ENCODE data around the gene MYO1D.

MYO1D gene

GRCh38 chr17:32588135-32588534, 288.8 kb downstream of the MYO1D start:
- DNase-seq (ENCODE audit: low spot score in 2 of 2) (no peak), ATAC-seq (no peak)
- Mint-ChIP-seq H3K9me3 (peaks cover 3% of the 10 kb centered on the region), H3K4me3 (no peak overlapping the region), H3K36me3 (no peaks in the 10 kb centered on the region), H3K27ac (no peak overlapping the region), H3K4me1 (no peaks in the 10 kb centered on the region)

GRCh38 chr17:32586666-32587065, 290.3 kb downstream of the MYO1D start:
- no peak overlapping the region for H3K4me3 Mint-ChIP-seq

GRCh38 chr17:32584792-32585191, 292.1 kb downstream of the MYO1D start:
- ATAC-seq = no peak
- no peak overlapping the region for H3K4me3 Mint-ChIP-seq
- H3K9me3 Mint-ChIP-seq = peaks cover 9% of the 10 kb centered on the region
- H3K36me3 Mint-ChIP-seq = no peaks in the 10 kb centered on the region
- no peaks in the 10 kb centered on the region for H3K4me1 Mint-ChIP-seq
- no peak for DNase-seq (ENCODE audit: low spot score in 2 of 2)
- H3K27ac Mint-ChIP-seq = no peak overlapping the region

More at GRCh38 chr17:32586666-32587065, 290.3 kb downstream of the MYO1D start:
- H3K9me3 Mint-ChIP-seq = peaks cover 6% of the 10 kb centered on the region
- no peaks in the 10 kb centered on the region for H3K4me1 Mint-ChIP-seq
- H3K27ac Mint-ChIP-seq = no peak overlapping the region
- DNase-seq (ENCODE audit: low spot score in 2 of 2) = no peak
- ATAC-seq = no peak
- no peaks in the 10 kb centered on the region for H3K36me3 Mint-ChIP-seq

GRCh38 chr17:32583053-32583452, 293.9 kb downstream of the MYO1D start:
- no peak overlapping the region for H3K27ac Mint-ChIP-seq
- no peak overlapping the region for H3K4me3 Mint-ChIP-seq
- DNase-seq (ENCODE audit: low spot score in 2 of 2) (no peak), ATAC-seq (no peak)
- H3K4me1 Mint-ChIP-seq = no peaks in the 10 kb centered on the region
- no peaks in the 10 kb centered on the region for H3K36me3 Mint-ChIP-seq
- H3K9me3 Mint-ChIP-seq = peaks cover 9% of the 10 kb centered on the region

GRCh38 chr17:32575852-32576251, 301.1 kb downstream of the MYO1D start:
- H3K36me3 Mint-ChIP-seq = no peaks in the 10 kb centered on the region
- no peak overlapping the region for H3K27ac Mint-ChIP-seq
- ATAC-seq = peak; percentile 77
- H3K9me3 Mint-ChIP-seq = no peaks in the 10 kb centered on the region
- no peak overlapping the region for H3K4me3 Mint-ChIP-seq
- no peak for DNase-seq (ENCODE audit: low spot score in 2 of 2)
- peaks cover 7% of the 10 kb centered on the region for H3K4me1 Mint-ChIP-seq

- Mint-ChIP-seq H3K27ac (no peak overlapping the region), H3K36me3 (no peaks in the 10 kb centered on the region), H3K4me3 (no peak overlapping the region), H3K4me1 (peaks cover 5% of the 10 kb centered on the region), H3K9me3 (no peaks in the 10 kb centered on the region)
- ATAC-seq = peak; percentile 34
- DNase-seq (ENCODE audit: low spot score in 2 of 2) = no peak
Measured at GRCh38 chr17:32570081-32570396, 306.9 kb downstream of the MYO1D start.

- no peaks in the 10 kb centered on the region for H3K36me3 Mint-ChIP-seq
- H3K4me1 Mint-ChIP-seq = peaks cover 7% of the 10 kb centered on the region
- DNase-seq (ENCODE audit: low spot score in 2 of 2) (no peak), ATAC-seq (peak; percentile 76)
- no peaks in the 10 kb centered on the region for H3K9me3 Mint-ChIP-seq
- H3K4me3 Mint-ChIP-seq = no peak overlapping the region
- no peak overlapping the region for H3K27ac Mint-ChIP-seq
Measured at GRCh38 chr17:32569171-32570080, 307.5 kb downstream of the MYO1D start.

GRCh38 chr17:32568705-32569104, 308.2 kb downstream of the MYO1D start:
- Mint-ChIP-seq H3K4me3 (no peak overlapping the region), H3K27ac (no peak overlapping the region), H3K36me3 (no peaks in the 10 kb centered on the region), H3K4me1 (peaks cover 11% of the 10 kb centered on the region), H3K9me3 (no peaks in the 10 kb centered on the region)
- no peak for ATAC-seq
- DNase-seq (ENCODE audit: low spot score in 2 of 2) = no peak

GRCh38 chr17:32567511-32567910, 309.4 kb downstream of the MYO1D start:
- no peak for ATAC-seq
- H3K27ac Mint-ChIP-seq = no peak overlapping the region
- peaks cover 11% of the 10 kb centered on the region for H3K4me1 Mint-ChIP-seq
- no peaks in the 10 kb centered on the region for H3K36me3 Mint-ChIP-seq
- no peak overlapping the region for H3K4me3 Mint-ChIP-seq
- no peaks in the 10 kb centered on the region for H3K9me3 Mint-ChIP-seq
- DNase-seq (ENCODE audit: low spot score in 2 of 2) = no peak

- H3K9me3 Mint-ChIP-seq = no peaks in the 10 kb centered on the region
Measured at GRCh38 chr17:32567086-32567485, 309.8 kb downstream of the MYO1D start.

GRCh38 chr17:32566303-32566702, 310.6 kb downstream of the MYO1D start:
- Mint-ChIP-seq H3K36me3 (no peaks in the 10 kb centered on the region), H3K27ac (no peak overlapping the region), H3K9me3 (no peaks in the 10 kb centered on the region), H3K4me1 (peaks cover 11% of the 10 kb centered on the region), H3K4me3 (no peak overlapping the region)
- DNase-seq (ENCODE audit: low spot score in 2 of 2) (no peak), ATAC-seq (no peak)

More at GRCh38 chr17:32567086-32567485, 309.8 kb downstream of the MYO1D start:
- H3K27ac Mint-ChIP-seq = no peak overlapping the region
- no peak overlapping the region for H3K4me3 Mint-ChIP-seq
- DNase-seq (ENCODE audit: low spot score in 2 of 2) (no peak), ATAC-seq (no peak)
- peaks cover 11% of the 10 kb centered on the region for H3K4me1 Mint-ChIP-seq
- no peaks in the 10 kb centered on the region for H3K36me3 Mint-ChIP-seq

- DNase-seq (ENCODE audit: low spot score in 2 of 2) (no peak), ATAC-seq (no peak)
- no peaks in the 10 kb centered on the region for H3K36me3 Mint-ChIP-seq
- H3K4me1 Mint-ChIP-seq = peaks cover 11% of the 10 kb centered on the region
- no peak overlapping the region for H3K27ac Mint-ChIP-seq
- H3K9me3 Mint-ChIP-seq = no peaks in the 10 kb centered on the region
- no peak overlapping the region for H3K4me3 Mint-ChIP-seq
Measured at GRCh38 chr17:32565401-32565800, 311.5 kb downstream of the MYO1D start.

- no peaks in the 10 kb centered on the region for H3K9me3 Mint-ChIP-seq
- no peak for DNase-seq (ENCODE audit: low spot score in 2 of 2)
- no peaks in the 10 kb centered on the region for H3K36me3 Mint-ChIP-seq
- peaks cover 11% of the 10 kb centered on the region for H3K4me1 Mint-ChIP-seq
- ATAC-seq = peak; percentile 95
- H3K27ac Mint-ChIP-seq = no peak overlapping the region
- no peak overlapping the region for H3K4me3 Mint-ChIP-seq
Measured at GRCh38 chr17:32564325-32564724, 312.6 kb downstream of the MYO1D start.

GRCh38 chr17:32563583-32563982, 313.3 kb downstream of the MYO1D start:
- Mint-ChIP-seq H3K4me1 (peaks cover 17% of the 10 kb centered on the region), H3K27ac (no peak overlapping the region), H3K36me3 (no peaks in the 10 kb centered on the region), H3K4me3 (no peak overlapping the region), H3K9me3 (no peaks in the 10 kb centered on the region)
- DNase-seq (ENCODE audit: low spot score in 2 of 2) (no peak), ATAC-seq (no peak)

GRCh38 chr17:32558997-32559650, 317.8 kb downstream of the MYO1D start:
- Mint-ChIP-seq H3K4me1 (peaks cover 25% of the 10 kb centered on the region), H3K4me3 (no peak overlapping the region), H3K27ac (no peak overlapping the region), H3K9me3 (no peaks in the 10 kb centered on the region), H3K36me3 (no peaks in the 10 kb centered on the region)
- DNase-seq (ENCODE audit: low spot score in 2 of 2) (no peak), ATAC-seq (peak; percentile 31)

- Mint-ChIP-seq H3K27ac (no peak overlapping the region), H3K4me3 (no peak overlapping the region), H3K36me3 (no peaks in the 10 kb centered on the region), H3K4me1 (peaks cover 31% of the 10 kb centered on the region), H3K9me3 (no peaks in the 10 kb centered on the region)
- DNase-seq (ENCODE audit: low spot score in 2 of 2) (no peak), ATAC-seq (no peak)
Measured at GRCh38 chr17:32558326-32558955, 318.5 kb downstream of the MYO1D start.

Measured in stimulated activated effector memory CD8-positive, alpha-beta T cell treated with anti-CD3 and anti-CD28 coated beads, Interleukin-12 subunit alpha, Interleukin-12 subunit beta, amount 100 ng/mL, for 72 hours (primary cell).